Neuronal stem cell (in vitro differentiated cells): ENCODE measurements around the gene KCTD2.
"Not testable (repeated sequence)": the region's sequence is repeated elsewhere in the genome, so short reads cannot be mapped to it uniquely, and the experiment has no call there.

Experiments used
- DNase-seq: peaks from one replicate; pipeline ENCODE4 v3.0.0-alpha.2; 2013; ENCODE audit warnings: low spot score
- H2AFZ ChIP-seq: one replicate; pipeline ENCODE4 v1.6.1; 2013; ENCODE audit warnings: mild to moderate bottlenecking, low read length, inconsistent platforms
- H2AK5ac ChIP-seq: 2 replicates; pipeline ENCODE4 v1.6.1; 2013; ENCODE audit warnings: low read depth, mild to moderate bottlenecking, inconsistent platforms, low read length, moderate library complexity, mixed read lengths
- H2BK120ac ChIP-seq: 2 replicates; pipeline ENCODE4 v1.6.1; 2013; ENCODE audit warnings: low read depth, mild to moderate bottlenecking, inconsistent platforms, low read length, moderate library complexity, mixed read lengths
- H2BK12ac ChIP-seq: one replicate; pipeline ENCODE4 v1.6.1; 2013; ENCODE audit warnings: low read length, inconsistent platforms
- H2BK15ac ChIP-seq: 2 replicates; pipeline ENCODE4 v1.6.1; 2013; ENCODE audit warnings: mild to moderate bottlenecking, low read length, inconsistent platforms, mixed read lengths
- H2BK5ac ChIP-seq: one replicate; pipeline ENCODE4 v1.6.1; 2013; ENCODE audit warnings: inconsistent platforms, mild to moderate bottlenecking, low read length, moderate library complexity
- H3K14ac ChIP-seq: one replicate; pipeline ENCODE4 v1.6.1; 2013; ENCODE audit warnings: low read length, inconsistent platforms
- H3K18ac ChIP-seq: 2 replicates; pipeline ENCODE4 v1.6.1; 2013; ENCODE audit warnings: low read length, inconsistent platforms
- H3K23ac ChIP-seq: 2 replicates; pipeline ENCODE4 v1.6.1; 2013; ENCODE audit warnings: low read depth, mild to moderate bottlenecking, mixed read lengths, low read length, inconsistent platforms; ENCODE audit not compliant: poor library complexity
- H3K27ac ChIP-seq: replicated peaks from 3 replicates; pipeline ENCODE4 v1.5.1; 2013; ENCODE audit warnings: low read length, inconsistent platforms
- H3K27me3 ChIP-seq, 3 experiments: 2 replicates each; pipeline ENCODE4 v1.6.1; 2013; ENCODE audit warnings: low read length in 3 of 3, mild to moderate bottlenecking in 2 of 3, inconsistent platforms in 1 of 3, low read depth in 1 of 3, mixed read lengths in 1 of 3, moderate library complexity in 1 of 3; ENCODE audit not compliant: control insufficient read depth in 3 of 3, insufficient read depth in 3 of 3
- H3K36me3 ChIP-seq, 2 donors: replicated peaks in 1 of 2; 2 replicates each; pipeline ENCODE4 v1.6.1; 2013; ENCODE audit warnings: low read length in 2 of 2; ENCODE audit not compliant: control insufficient read depth in 2 of 2, insufficient read depth in 2 of 2
- H3K4ac ChIP-seq: 2 replicates; pipeline ENCODE4 v1.6.1; 2013; ENCODE audit warnings: inconsistent platforms, mild to moderate bottlenecking, low read length, moderate library complexity
- H3K4me1 ChIP-seq, 2 donors: 1 replicate in 1 of 2; 2 replicates in 1 of 2; pipeline ENCODE4 v1.6.1; 2013; ENCODE audit warnings: low read length in 2 of 2, low read depth in 1 of 2; ENCODE audit not compliant: control insufficient read depth in 2 of 2, insufficient read depth in 1 of 2
- H3K4me2 ChIP-seq: one replicate; pipeline ENCODE4 v1.6.1; 2013; ENCODE audit warnings: mild to moderate bottlenecking, low read length, inconsistent platforms; ENCODE audit not compliant: insufficient read depth, poor library complexity, severe bottlenecking
- H3K4me3 ChIP-seq, 2 donors: 2 replicates each; pipeline ENCODE4 v1.5.1; 2013; ENCODE audit warnings: low read length in 2 of 2, mild to moderate bottlenecking in 2 of 2, inconsistent platforms in 1 of 2, moderate library complexity in 1 of 2
- H3K79me1 ChIP-seq: one replicate; pipeline ENCODE4 v1.6.1; 2013; ENCODE audit warnings: low read depth, mild to moderate bottlenecking, inconsistent platforms, low read length, moderate library complexity
- H3K9ac ChIP-seq: one replicate; pipeline ENCODE4 v1.6.1; 2013; ENCODE audit warnings: mild to moderate bottlenecking, low read depth, low read length, inconsistent platforms; ENCODE audit not compliant: poor library complexity
- H3K9me3 ChIP-seq, 2 donors: replicated peaks in 1 of 2; 2 replicates each; pipeline versions ENCODE3 to v1.6.1; 2013; ENCODE audit warnings: low read length in 2 of 2, mild to moderate bottlenecking in 2 of 2, inconsistent platforms in 1 of 2, low read depth in 1 of 2, mixed read lengths in 1 of 2, moderate library complexity in 1 of 2; ENCODE audit not compliant: control insufficient read depth in 2 of 2, insufficient read depth in 1 of 2
- H4K8ac ChIP-seq: one replicate; pipeline ENCODE4 v1.6.1; 2013; ENCODE audit warnings: low read depth, mild to moderate bottlenecking, inconsistent platforms, low read length, moderate library complexity
- H4K91ac ChIP-seq: one replicate; pipeline ENCODE4 v1.6.1; 2013; ENCODE audit warnings: low read length, low read depth, mild to moderate bottlenecking, inconsistent platforms; ENCODE audit not compliant: poor library complexity
- WGBS, 2 donors: extraction: QIAGEN DNeasy Blood & Tissue Kit; methylation state at CpG; one replicate each; pipeline ENCODE4 v1.1.7; 2013; ENCODE audit warnings: missing lambda C conversion rate in 2 of 2, mixed read lengths in 1 of 2; ENCODE audit not compliant: insufficient read length in 2 of 2, insufficient replicate concordance in 1 of 2; ENCODE audit errors: extremely low coverage in 2 of 2; 5-methylcytosine and 5-hydroxymethylcytosine counted together

KCTD2 gene

GRCh38 chr17:75045946-75046406 is 1.0 kb upstream of the KCTD2 start:
- H2AK5ac ChIP-seq, H3K27ac ChIP-seq: not testable (repeated sequence)

GRCh38 chr17:75047398-75048098 is 523 bp downstream of the KCTD2 start:
- Histone ChIP-seq H3K79me1 (peaks cover 3% of the 10 kb centered on the region), H3K36me3 (peaks cover 9 to 38% of the 10 kb centered on the region in 2 donors), H3K27me3 (no peaks in the 10 kb centered on the region), H3K4ac (no peak overlapping the region), H3K9me3 (no peaks in the 10 kb centered on the region), H3K9ac (peak overlapping the region; percentile 94), H3K27ac (peak overlapping the region; percentile 51), H2BK5ac (peak overlapping the region; percentile 82), H3K4me3 (peak overlapping the region; percentile 83 to 99), H3K4me1 (peaks cover 7 to 8% of the 10 kb centered on the region in 2 donors), H2BK12ac (peak overlapping the region; percentile 58), H2AFZ (peak overlapping the region; percentile 92), H2AK5ac (peak overlapping the region; percentile 21), H2BK120ac (no peak overlapping the region), H2BK15ac (no peak overlapping the region), H4K8ac (peak overlapping the region; percentile 65), H3K4me2 (peak overlapping the region; percentile 98), H3K14ac (peak overlapping the region; percentile 89), H4K91ac (no peak overlapping the region), H3K18ac (peak overlapping the region; percentile 98), H3K23ac (peak overlapping the region; percentile 85)
- peak; percentile 38 for DNase-seq
- WGBS, 2 donors = no CpG with 5 or more reads among the region's 38 CpGs

More at GRCh38 chr17:75045946-75046406, 1.0 kb upstream of the KCTD2 start:
- Histone ChIP-seq H3K4me2 (peak overlapping the region; percentile 64), H3K36me3 (peaks cover 8 to 39% of the 10 kb centered on the region in 2 donors), H3K4me3 (peak overlapping the region; percentile 92 to 99), H2AFZ (peak overlapping the region; percentile 97), H2BK5ac (peak overlapping the region; percentile 70)
- H2BK15ac ChIP-seq, H3K79me1 ChIP-seq, H3K4me1 ChIP-seq, H3K4ac ChIP-seq, H3K9ac ChIP-seq, H3K27me3 ChIP-seq, H4K8ac ChIP-seq, H3K18ac ChIP-seq, H4K91ac ChIP-seq, H2BK12ac ChIP-seq, H3K14ac ChIP-seq, H3K23ac ChIP-seq, H3K9me3 ChIP-seq, H2BK120ac ChIP-seq, DNase-seq: not testable (repeated sequence)
- no CpG with 5 or more reads among the region's 25 CpGs for WGBS, 2 donors

GRCh38 chr17:75048249-75048878 is 1.3 kb downstream of the KCTD2 start:
- no peak for DNase-seq
- no peak overlapping the region for H3K27ac ChIP-seq
- H3K4me3 ChIP-seq = peak overlapping the region in 1 of 2 donors; percentile 99

GRCh38 chr17:75049057-75049456 is 2.0 kb downstream of the KCTD2 start:
- Histone ChIP-seq H3K36me3 (peaks cover 19 to 48% of the 10 kb centered on the region in 2 donors), H4K91ac (no peak overlapping the region), H3K4me2 (no peak overlapping the region), H2BK12ac (no peak overlapping the region), H3K9ac (no peak overlapping the region), H2AFZ (no peak overlapping the region), H3K14ac (no peak overlapping the region), H3K18ac (no peak overlapping the region), H2BK120ac (no peak overlapping the region), H4K8ac (no peak overlapping the region), H3K9me3 (peaks cover 0 to under 1% of the 10 kb centered on the region in 2 donors), H3K4ac (no peak overlapping the region), H3K27ac (no peak overlapping the region), H2AK5ac (no peak overlapping the region), H3K23ac (no peak overlapping the region), H3K4me3 (no peak overlapping the region), H3K79me1 (peaks cover 3% of the 10 kb centered on the region), H2BK5ac (no peak overlapping the region), H3K27me3 (no peaks in the 10 kb centered on the region), H3K4me1 (peaks cover 7 to 8% of the 10 kb centered on the region in 2 donors), H2BK15ac (no peak overlapping the region)
- DNase-seq = no peak
- no CpG with 5 or more reads among the region's 5 CpGs for WGBS, 2 donors

More at GRCh38 chr17:75048249-75048878, 1.3 kb downstream of the KCTD2 start:
- H4K8ac ChIP-seq = no peak overlapping the region
- H3K9ac ChIP-seq = no peak overlapping the region
- H3K4me1 ChIP-seq = peaks cover 7 to 8% of the 10 kb centered on the region in 2 donors
- H2AFZ ChIP-seq = no peak overlapping the region
- H3K14ac ChIP-seq = no peak overlapping the region
- no peaks in the 10 kb centered on the region for H3K9me3 ChIP-seq
- H3K36me3 ChIP-seq = peaks cover 14 to 43% of the 10 kb centered on the region in 2 donors
- H3K79me1 ChIP-seq = peaks cover 3% of the 10 kb centered on the region
- H2BK15ac ChIP-seq = no peak overlapping the region
- no peak overlapping the region for H4K91ac ChIP-seq
- no peak overlapping the region for H3K23ac ChIP-seq
- no peak overlapping the region for H3K18ac ChIP-seq
- H2BK5ac ChIP-seq = no peak overlapping the region
- H2BK120ac ChIP-seq = no peak overlapping the region
- no peaks in the 10 kb centered on the region for H3K27me3 ChIP-seq
- no peak overlapping the region for H3K4ac ChIP-seq
- no peak overlapping the region for H2AK5ac ChIP-seq
- WGBS, 2 donors = no CpG with 5 or more reads among the region's 5 CpGs
- H2BK12ac ChIP-seq = no peak overlapping the region
- H3K4me2 ChIP-seq = peak overlapping the region; percentile 98
